ENCODE results near the gene DPP6. TPM values are rescaled to one million over a fixed set of nuclear protein-coding genes. Genes with fewer than 3 reads are reported as not detected.
"Not testable (repeated sequence)": the region's sequence is repeated elsewhere in the genome, so short reads cannot be mapped to it uniquely, and the experiment has no call there.

DPP6 gene
- total RNA-seq, 1 experiment from 2014 or later, result not detected

GRCh38 chr7:154150656-154151055 lies 98.5 kb downstream of the DPP6 start:
- not testable (repeated sequence) for H3K4me3 ChIP-seq; H3K4me1 ChIP-seq (replicated peaks); H3K36me3 ChIP-seq; H3K9me3 ChIP-seq (replicated peaks); DNase-seq (ENCODE audit: low read depth in 1 of 2, low spot score in 2 of 2); H3K27ac ChIP-seq; H3K27me3 ChIP-seq (replicated peaks)

GRCh38 chr7:154151306-154151705 lies 99.1 kb downstream of the DPP6 start:
- not testable (repeated sequence) for H3K9me3 ChIP-seq (replicated peaks); H3K27ac ChIP-seq; H3K27me3 ChIP-seq (replicated peaks); DNase-seq (ENCODE audit: low read depth in 1 of 2, low spot score in 2 of 2); H3K4me3 ChIP-seq; H3K4me1 ChIP-seq (replicated peaks); H3K36me3 ChIP-seq

- H3K4me1 ChIP-seq (replicated peaks); H3K27ac ChIP-seq: not testable (repeated sequence)
Observed at GRCh38 chr7:154155928-154156327, 103.7 kb downstream of the DPP6 start.

DNA sequence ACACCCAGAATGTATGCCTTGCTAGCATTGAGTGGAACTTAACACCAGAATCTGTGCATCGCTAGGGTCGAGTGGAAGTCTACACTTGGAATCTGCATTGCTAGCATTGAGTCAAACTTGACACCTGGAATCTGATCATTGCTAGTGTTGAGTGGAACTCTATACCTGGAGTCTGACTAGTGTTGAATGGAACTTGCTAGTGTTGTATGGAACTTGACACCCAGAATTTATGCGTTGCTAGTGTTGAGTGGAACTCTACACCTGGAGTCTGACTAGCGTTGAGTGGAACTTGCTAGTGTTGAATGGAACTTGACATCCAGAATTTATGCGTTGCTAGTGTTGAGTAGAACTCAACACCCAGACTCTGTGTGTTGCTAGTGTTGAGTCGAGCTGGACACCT lies 110.7 kb downstream of the DPP6 start:
- not testable (repeated sequence) for H3K4me1 ChIP-seq (replicated peaks); H3K4me3 ChIP-seq; H3K36me3 ChIP-seq

More at GRCh38 chr7:154155928-154156327, 103.7 kb downstream of the DPP6 start:
- H3K9me3 ChIP-seq (replicated peaks); H3K4me3 ChIP-seq; H3K27me3 ChIP-seq (replicated peaks); DNase-seq (ENCODE audit: low read depth in 1 of 2, low spot score in 2 of 2); H3K36me3 ChIP-seq: not testable (repeated sequence)

DNA sequence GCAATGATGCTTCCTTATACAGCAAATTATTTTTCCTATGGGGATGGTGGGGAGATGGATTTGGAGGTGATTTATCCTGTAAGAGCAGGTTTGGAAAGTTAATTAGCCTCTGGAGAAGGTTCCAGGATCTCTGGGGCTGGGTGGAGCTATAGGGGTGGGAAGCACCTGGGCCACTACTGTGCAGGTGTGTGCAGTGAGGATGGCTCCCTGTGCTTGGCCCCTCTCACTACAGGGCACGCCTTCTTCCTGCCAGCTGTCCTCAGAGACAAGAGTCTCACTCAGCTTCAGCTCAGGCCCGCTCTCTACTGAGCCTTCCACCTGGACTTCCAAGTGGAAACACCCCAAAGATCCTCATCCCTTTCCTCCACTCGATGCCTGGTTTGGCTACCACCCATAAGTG lies 111.4 kb downstream of the DPP6 start:
- H3K9me3 ChIP-seq (replicated peaks); H3K27ac ChIP-seq; H3K4me3 ChIP-seq; DNase-seq (ENCODE audit: low read depth in 1 of 2, low spot score in 2 of 2); H3K27me3 ChIP-seq (replicated peaks); H3K36me3 ChIP-seq; H3K4me1 ChIP-seq (replicated peaks): not testable (repeated sequence)

More for the DNA sequence above, 110.7 kb downstream of the DPP6 start:
- not testable (repeated sequence) for DNase-seq (ENCODE audit: low read depth in 1 of 2, low spot score in 2 of 2); H3K27ac ChIP-seq; H3K9me3 ChIP-seq (replicated peaks); H3K27me3 ChIP-seq (replicated peaks)

GRCh38 chr7:154167051-154167450 lies 114.9 kb downstream of the DPP6 start:
- H3K9me3 ChIP-seq (replicated peaks), result no peaks in the 10 kb centered on the region
- no peak overlapping the region for H3K4me3 ChIP-seq
- H3K27me3 ChIP-seq (replicated peaks), result no peaks in the 10 kb centered on the region
- no peaks in the 10 kb centered on the region for H3K36me3 ChIP-seq
- H3K27ac ChIP-seq, result no peak overlapping the region
- H3K4me1 ChIP-seq (replicated peaks), result no peaks in the 10 kb centered on the region
- DNase-seq (ENCODE audit: low read depth in 1 of 2, low spot score in 2 of 2), result no peak

GRCh38 chr7:154167807-154168206 lies 115.6 kb downstream of the DPP6 start:
- no peak overlapping the region for H3K27ac ChIP-seq
- no peak for DNase-seq (ENCODE audit: low read depth in 1 of 2, low spot score in 2 of 2)
- H3K36me3 ChIP-seq, result no peaks in the 10 kb centered on the region
- H3K4me1 ChIP-seq (replicated peaks), result no peaks in the 10 kb centered on the region
- no peak overlapping the region for H3K4me3 ChIP-seq
- H3K27me3 ChIP-seq (replicated peaks), result no peaks in the 10 kb centered on the region
- no peaks in the 10 kb centered on the region for H3K9me3 ChIP-seq (replicated peaks)

GRCh38 chr7:154171422-154171821 lies 119.2 kb downstream of the DPP6 start:
- no peak overlapping the region for H3K27ac ChIP-seq
- H3K9me3 ChIP-seq (replicated peaks), result no peaks in the 10 kb centered on the region; the same call in 1 of the 2 replicates
- no peaks in the 10 kb centered on the region for H3K27me3 ChIP-seq (replicated peaks)
- H3K4me3 ChIP-seq, result no peak overlapping the region
- no peaks in the 10 kb centered on the region for H3K36me3 ChIP-seq
- DNase-seq (ENCODE audit: low read depth in 1 of 2, low spot score in 2 of 2), result no peak
- no peaks in the 10 kb centered on the region for H3K4me1 ChIP-seq (replicated peaks)

DNA sequence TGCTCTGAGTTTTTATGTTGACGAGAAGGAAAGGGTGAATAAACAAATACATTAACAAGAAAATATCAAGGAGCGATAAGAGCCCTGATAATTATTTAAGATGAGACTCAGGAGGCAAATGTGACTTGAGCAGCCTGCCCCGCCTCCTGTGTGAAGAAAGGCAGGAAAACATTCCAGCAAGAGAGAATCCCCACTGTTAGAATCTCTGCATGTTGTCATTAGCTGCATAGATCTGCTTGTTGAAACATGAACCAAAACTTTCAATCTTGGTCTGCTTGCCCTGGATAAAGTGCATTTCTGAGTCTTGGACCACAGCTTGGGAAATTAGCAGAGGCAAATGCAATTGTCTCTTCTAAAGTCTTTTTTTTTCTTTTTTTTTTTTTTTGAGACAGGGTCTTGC lies 120.0 kb downstream of the DPP6 start:
- no peak overlapping the region for H3K4me3 ChIP-seq
- H3K4me1 ChIP-seq (replicated peaks), result no peaks in the 10 kb centered on the region
- no peak for DNase-seq (ENCODE audit: low read depth in 1 of 2, low spot score in 2 of 2)
- no peaks in the 10 kb centered on the region for H3K36me3 ChIP-seq
- H3K27me3 ChIP-seq (replicated peaks), result no peaks in the 10 kb centered on the region
- H3K9me3 ChIP-seq (replicated peaks), result no peaks in the 10 kb centered on the region; the same call in 1 of the 2 replicates
- no peak overlapping the region for H3K27ac ChIP-seq

DNA sequence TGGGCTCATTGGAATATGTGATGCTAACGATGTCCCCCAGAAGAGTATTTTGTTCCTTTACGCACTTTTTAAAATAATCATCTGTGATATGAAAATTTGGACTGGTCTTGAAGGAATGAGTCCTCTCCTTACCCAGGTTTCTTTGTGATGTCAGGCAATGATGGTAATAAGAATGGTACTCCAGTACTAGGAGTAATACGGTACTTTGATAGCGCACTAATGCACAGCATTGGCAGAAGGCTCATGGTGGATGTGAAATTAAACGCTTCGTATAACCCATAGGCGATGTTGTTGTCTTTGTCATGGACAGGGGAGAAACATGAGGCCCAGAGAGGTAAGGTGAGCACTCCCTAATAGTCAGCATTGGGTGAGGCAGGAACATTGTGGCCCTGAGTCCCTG lies 125.4 kb downstream of the DPP6 start:
- Histone ChIP-seq H3K9me3 (replicated peaks) (peaks cover 2% of the 10 kb centered on the region; the same call in 1 of the 2 replicates), H3K27me3 (replicated peaks) (no peaks in the 10 kb centered on the region), H3K36me3 (no peaks in the 10 kb centered on the region), H3K4me3 (no peak overlapping the region), H3K27ac (no peak overlapping the region), H3K4me1 (replicated peaks) (no peaks in the 10 kb centered on the region)
- no peak for DNase-seq (ENCODE audit: low read depth in 1 of 2, low spot score in 2 of 2)

GRCh38 chr7:154178895-154179294 lies 126.7 kb downstream of the DPP6 start:
- no peak overlapping the region for H3K27ac ChIP-seq
- DNase-seq (ENCODE audit: low read depth in 1 of 2, low spot score in 2 of 2), result no peak
- H3K36me3 ChIP-seq, result no peaks in the 10 kb centered on the region
- no peak overlapping the region for H3K4me3 ChIP-seq
- H3K27me3 ChIP-seq (replicated peaks), result no peaks in the 10 kb centered on the region
- no peaks in the 10 kb centered on the region for H3K4me1 ChIP-seq (replicated peaks)
- 0 out of 2 replicates have a peak, but pooled peaks cover 2% of the 10 kb centered on the region for H3K9me3 ChIP-seq (replicated peaks)

DNA sequence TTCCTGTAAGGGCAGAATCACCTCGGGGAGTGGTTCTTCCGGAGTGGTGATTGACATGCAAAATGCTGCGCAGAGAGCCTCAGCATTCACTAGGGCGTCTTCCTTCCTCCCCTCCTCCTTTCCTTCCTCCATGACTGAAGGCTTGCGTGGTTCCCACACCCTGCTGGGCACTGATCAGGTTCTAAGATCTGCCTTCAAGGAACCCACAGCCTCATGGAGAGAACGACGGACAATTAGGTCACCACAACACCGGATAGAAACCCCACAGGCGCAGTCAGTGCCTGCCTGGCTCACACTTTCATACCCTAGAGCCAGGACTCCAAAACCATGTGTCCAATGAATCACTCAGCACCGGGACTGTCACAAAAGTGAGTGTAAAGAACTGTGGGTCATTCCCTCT lies 131.3 kb downstream of the DPP6 start:
- no peaks in the 10 kb centered on the region for H3K4me1 ChIP-seq (replicated peaks)
- H3K9me3 ChIP-seq (replicated peaks), result no peaks in the 10 kb centered on the region; the same call in 1 of the 2 replicates
- H3K4me3 ChIP-seq, result no peak overlapping the region
- no peaks in the 10 kb centered on the region for H3K27me3 ChIP-seq (replicated peaks)
- no peak for DNase-seq (ENCODE audit: low read depth in 1 of 2, low spot score in 2 of 2)
- no peaks in the 10 kb centered on the region for H3K36me3 ChIP-seq
- H3K27ac ChIP-seq, result no peak overlapping the region

- no peaks in the 10 kb centered on the region for H3K4me1 ChIP-seq (replicated peaks)
- no peaks in the 10 kb centered on the region for H3K36me3 ChIP-seq
- no peak for DNase-seq (ENCODE audit: low read depth in 1 of 2, low spot score in 2 of 2)
- no peaks in the 10 kb centered on the region; the same call in 1 of the 2 replicates for H3K9me3 ChIP-seq (replicated peaks)
- no peak overlapping the region for H3K4me3 ChIP-seq
- H3K27ac ChIP-seq, result no peak overlapping the region
- no peaks in the 10 kb centered on the region for H3K27me3 ChIP-seq (replicated peaks)
Observed at GRCh38 chr7:154183946-154184345, 131.7 kb downstream of the DPP6 start.

DNA sequence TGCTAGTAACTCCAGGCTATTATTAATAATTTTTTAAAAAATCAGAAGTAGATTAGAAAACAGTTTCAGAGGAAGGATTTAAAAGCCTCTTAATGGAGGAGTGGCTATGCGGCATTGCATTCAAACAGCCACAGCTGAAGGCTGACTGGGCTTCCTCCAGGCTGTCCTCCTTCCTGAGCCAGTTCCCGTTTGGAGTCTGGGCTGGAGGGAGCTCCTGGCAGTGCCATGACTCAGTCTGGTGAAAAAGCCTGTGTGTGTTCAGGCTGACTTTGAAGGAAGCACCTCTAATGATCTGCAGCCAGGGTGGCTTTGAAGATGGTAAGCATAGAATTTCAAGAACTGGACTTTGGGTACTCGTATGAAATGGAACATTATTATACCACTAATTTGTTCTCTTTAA lies 134.6 kb downstream of the DPP6 start:
- Histone ChIP-seq H3K4me3 (no peak overlapping the region), H3K36me3 (no peaks in the 10 kb centered on the region), H3K27me3 (replicated peaks) (no peaks in the 10 kb centered on the region), H3K4me1 (replicated peaks) (no peaks in the 10 kb centered on the region), H3K27ac (no peak overlapping the region), H3K9me3 (replicated peaks) (no peaks in the 10 kb centered on the region; the same call in 1 of the 2 replicates)
- DNase-seq (ENCODE audit: low read depth in 1 of 2, low spot score in 2 of 2), result no peak

GRCh38 chr7:154188330-154188729 lies 136.1 kb downstream of the DPP6 start:
- Histone ChIP-seq H3K36me3 (no peaks in the 10 kb centered on the region), H3K27ac (no peak overlapping the region), H3K9me3 (replicated peaks) (no peaks in the 10 kb centered on the region; the same call in 1 of the 2 replicates), H3K4me3 (no peak overlapping the region), H3K4me1 (replicated peaks) (no peaks in the 10 kb centered on the region), H3K27me3 (replicated peaks) (no peaks in the 10 kb centered on the region)
- no peak for DNase-seq (ENCODE audit: low read depth in 1 of 2, low spot score in 2 of 2)

All from SJSA1 (cell line).